Left cardiac atrium (tissue), 4 donors: ENCODE data around the gene KCTD13. TPM values are rescaled to one million over a fixed set of nuclear protein-coding genes. Genes with fewer than 3 reads are reported as not detected.
"Not testable (repeated sequence)": the region's sequence is repeated elsewhere in the genome, so short reads cannot be mapped to it uniquely, and the experiment has no call there.

ENCODE experiments used
- ATAC-seq, 2 donors: fragments of 200-7000 bp; cut with Tn5 transposase; one replicate each; pipeline ENCODE4 v1.9.1; 2020; ENCODE audit warnings: mild to moderate bottlenecking in 2 of 2, moderate library complexity in 2 of 2
- DNase-seq: peaks from one replicate; pipeline ENCODE4 v3.0.0-alpha.2; 2020
- intact Hi-C, 2 donors: fragments of 100-400 bp; cut with DNase I; formaldehyde crosslinking; loops; one replicate each; pipeline versions ENCODE4 v1.14.1 to v1.15.1; 2022 to 2023
- total RNA-seq, 2 donors: library from RNA; stranded (reverse); fragmentation: NEBNext Ultra II Directional; extraction: Animal tissue kit (Norgen Biotek cat#: 25700); gene quantifications; one replicate each; pipeline ENCODE4 v1.2.1, GENCODE V29; 2021
- donor health status: DM: no; HTN: yes; CAD: no.
- donor health status: DM: no; HTN: yes; CAD: no; lungs with severe emphysema.
- donor health status: DM: yes; HTN: yes; CAD: no.
- donor health status: Dilated cardiomyopathy.

Gene KCTD13
- total RNA-seq, 2 donors from 2014 or later: 7.6 to 10.1 TPM

DNA sequence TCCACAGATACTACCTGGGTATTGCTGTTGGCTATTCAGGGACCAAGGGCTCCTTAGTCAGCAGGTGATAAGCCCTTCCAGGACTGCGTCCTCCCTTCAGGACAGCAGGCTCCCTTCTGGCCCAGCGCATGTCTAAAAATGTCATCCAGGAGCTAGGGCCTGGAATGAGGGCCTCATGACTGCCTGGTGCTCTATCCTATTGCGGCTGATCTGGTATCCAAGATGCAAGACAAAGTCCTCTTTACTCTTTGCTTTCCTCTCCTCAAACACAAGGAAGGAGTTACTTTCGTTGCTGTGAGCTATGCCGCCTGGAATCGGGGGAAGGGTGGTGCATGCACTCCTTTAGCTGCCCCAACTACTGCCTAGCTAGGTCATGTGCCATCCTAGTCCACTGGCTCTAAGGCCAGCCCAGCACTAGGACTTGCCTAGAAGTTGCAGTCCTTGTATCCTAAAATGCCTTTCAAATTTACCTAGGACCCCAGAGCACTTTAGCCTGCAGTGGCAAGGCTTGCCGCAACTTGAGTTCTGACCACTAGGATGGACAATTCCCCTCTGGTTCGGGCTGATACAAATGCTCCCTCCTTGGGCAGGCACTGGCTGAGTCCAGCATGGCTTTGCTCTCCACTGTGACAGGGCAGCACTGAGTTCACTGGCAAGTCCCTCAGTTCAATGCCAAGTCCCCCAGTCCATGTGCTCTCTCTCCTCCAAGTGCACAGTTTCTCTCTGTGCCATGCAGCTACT is 25.8 kb upstream of the KCTD13 start:
- ATAC-seq: no peak
- intact Hi-C loops: no loop called here

DNA sequence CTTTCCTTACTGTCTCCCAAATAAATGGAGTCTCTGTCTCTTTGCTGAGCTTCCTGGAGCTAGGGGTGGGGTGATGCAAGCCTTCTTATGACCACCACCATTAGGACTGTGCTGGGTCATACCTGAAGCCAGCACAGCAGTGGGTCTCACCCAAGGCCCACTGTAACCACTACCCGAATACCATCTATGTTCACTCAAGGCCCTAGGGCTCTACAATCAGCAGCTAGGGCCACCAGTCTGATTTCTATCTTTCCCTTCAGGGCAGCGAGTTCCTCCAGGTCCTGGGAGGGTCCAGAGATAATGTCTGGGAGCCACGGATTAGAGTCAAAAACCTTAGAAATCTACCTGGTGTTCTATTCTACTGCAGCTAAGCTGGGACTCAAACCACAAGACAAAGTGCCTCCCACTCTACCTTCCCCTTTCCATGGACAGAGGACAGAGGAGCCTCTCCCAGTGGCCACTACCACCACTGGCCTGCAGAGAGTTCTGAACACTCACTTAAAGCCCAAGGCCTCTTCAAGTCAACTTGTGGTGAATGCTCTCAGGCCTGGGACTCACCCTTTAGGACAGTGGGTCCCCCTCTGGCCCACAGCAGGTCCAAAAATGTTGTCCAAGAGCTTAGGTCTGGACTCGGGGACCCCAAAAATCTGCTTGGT is 24.9 kb upstream of the KCTD13 start:
- DNase-seq (no peak), ATAC-seq (no peak)
- intact Hi-C loops: no loop called here

More for the DNA sequence above, 25.8 kb upstream of the KCTD13 start:
- no peak for DNase-seq

DNA sequence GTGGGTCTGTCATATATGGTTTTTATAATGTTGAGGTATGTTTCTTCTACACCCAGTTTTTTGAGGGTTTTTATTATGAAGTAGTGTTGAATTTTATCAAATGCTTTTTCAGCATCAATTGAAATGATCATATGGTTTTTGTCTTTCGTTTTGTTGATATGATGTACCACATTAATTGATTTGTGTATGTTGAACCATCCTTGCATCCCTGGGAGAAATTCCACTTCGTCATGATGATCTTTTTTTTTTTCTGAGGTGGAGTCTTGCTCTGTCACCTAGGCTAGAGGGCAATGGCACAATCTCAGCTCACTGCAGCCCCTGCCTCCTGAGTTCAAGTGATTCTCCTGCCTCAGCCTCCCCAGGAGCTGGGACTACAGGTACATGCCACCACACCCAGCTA is 21.9 kb upstream of the KCTD13 start:
- intact Hi-C loops: loop anchor here in 1 of 2 donors (10.0 kb wide), 1 partner anchor 63 kb away; no protein-coding TSS in a partner anchor
- DNase-seq: no peak
- ATAC-seq: no peak

DNA sequence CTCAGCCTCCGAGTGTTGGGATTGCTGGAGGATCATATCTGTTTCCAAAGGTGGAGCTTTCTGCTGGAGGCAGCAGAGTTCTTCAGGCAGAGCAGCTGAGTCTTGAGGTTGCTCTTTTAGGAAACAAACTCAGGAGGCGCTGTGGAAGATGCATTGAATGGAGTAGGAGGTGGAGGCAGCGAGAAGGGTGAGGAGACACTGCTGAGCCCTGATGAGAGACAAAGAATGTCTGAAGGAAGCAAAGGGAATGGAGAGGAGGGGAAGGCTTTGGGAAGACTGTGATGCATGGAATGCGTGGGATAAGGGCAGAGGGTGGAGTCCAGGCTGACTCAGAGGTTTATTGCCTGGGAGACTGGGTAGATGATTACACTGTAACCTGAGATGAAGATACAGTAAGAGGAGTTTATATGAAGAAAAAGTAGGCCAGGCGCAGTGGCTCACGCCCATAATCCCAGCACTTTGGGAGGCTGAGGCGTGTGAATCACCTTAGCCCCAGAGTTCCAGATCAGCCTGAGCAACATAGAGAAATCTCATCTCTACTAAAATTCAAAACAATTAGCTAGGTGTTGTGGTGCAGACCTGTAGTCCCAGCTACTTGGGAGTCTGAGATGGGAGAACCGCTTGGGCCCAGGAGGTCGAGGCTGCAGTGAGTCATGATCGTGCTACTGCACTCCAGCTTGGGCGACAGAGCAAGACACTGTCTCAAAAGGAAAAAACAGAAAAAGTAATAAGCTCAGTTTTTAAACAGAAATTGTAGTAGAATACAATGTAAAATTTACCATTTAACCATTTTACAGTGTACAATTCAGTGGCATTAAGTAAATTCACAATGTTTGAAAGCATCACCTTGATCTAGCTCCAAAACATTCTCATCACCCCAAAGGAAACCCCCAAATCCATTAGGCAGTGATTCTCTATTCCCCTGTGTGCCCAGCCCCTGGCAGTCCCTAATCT is 18.1 kb upstream of the KCTD13 start:
- DNase-seq (peak; percentile 45), ATAC-seq (peak; percentile 74 to 100)
- intact Hi-C loops: loop anchor here in 1 of 2 donors (10.0 kb wide), 1 partner anchor 59 kb away; no protein-coding TSS in a partner anchor

DNA sequence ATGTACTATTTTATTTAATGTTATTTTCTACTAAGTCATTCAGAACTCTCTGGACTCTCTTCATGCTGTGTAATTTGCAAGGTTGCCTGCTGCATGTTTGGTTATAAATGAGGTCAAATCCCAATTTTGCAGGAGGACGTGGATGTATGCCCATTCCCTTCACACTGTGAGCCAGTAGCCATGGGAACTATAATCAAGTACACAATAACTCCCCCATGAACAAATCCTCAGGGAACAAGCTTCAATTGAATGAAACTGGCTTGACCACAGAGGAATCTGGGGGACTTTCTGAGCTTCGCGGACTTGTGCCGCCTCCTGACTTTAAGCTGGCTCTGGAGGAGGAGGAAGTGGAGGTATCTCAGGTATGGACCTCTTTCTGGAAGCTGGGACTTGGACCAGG is 14.6 kb upstream of the KCTD13 start:
- ATAC-seq (no peak), DNase-seq (no peak)
- intact Hi-C loops: loop anchor here in 1 of 2 donors (10.0 kb wide), 1 partner anchor 56 kb away; no protein-coding TSS in a partner anchor

DNA sequence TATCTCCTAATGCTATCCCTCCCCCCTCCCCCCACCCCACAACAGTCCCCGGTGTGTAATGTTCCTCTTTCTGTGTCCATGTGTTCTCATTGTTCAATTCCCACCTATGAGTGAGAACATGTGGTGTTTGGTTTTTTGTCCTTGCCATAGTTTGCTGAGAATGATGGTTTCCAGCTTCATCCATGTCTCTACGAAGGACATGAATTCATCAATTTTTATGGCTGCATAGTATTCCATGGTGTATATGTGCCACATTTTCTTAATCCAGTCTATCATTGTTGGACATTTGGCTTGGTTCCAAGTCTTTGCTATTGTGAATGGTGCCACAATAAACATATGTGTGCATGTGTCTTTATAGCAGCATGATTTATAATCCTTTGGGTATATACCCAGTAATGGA is 5.7 kb upstream of the KCTD13 start:
- DNase-seq, ATAC-seq, intact Hi-C loops: not testable (repeated sequence)

DNA sequence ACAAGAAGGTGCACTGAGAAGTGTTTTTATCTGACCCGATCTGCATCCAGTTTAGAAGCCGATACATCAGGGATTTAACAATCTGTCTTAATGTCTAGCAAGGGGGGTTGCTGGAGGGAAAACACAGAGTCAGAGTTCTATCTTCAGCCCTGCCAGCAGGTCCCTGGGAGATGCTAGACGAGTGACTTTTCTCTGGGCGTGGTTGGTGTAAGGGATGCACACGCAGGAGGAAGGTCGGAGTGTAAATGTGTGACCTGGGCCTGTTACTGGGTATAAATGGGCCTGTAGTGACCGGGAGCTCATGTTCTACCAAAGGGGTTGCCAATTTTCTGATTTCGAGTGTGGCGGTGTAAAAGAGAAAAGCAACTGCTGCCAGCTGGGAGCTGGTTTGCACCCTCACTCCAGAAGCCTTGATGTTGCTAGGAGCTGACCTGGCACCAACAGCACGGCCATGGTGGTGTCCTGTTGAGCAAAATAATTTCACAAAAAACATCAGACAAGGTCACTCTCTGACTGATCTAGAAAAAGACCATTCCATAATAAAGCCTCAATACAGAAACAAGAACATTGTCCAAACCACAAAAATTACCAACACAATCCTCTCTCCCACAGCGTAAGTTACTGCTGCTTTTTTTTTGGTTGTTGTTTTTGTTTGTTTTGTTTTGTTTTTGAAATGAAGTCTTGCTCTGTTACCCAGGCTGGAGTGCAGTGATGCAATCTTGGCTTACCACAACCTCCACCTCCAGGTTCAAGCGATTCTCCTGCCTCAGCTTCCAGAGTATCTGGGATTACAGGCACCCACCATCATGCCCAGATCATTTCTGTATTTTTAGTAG is 1.3 kb upstream of the KCTD13 start:
- no peak for ATAC-seq
- no peak for DNase-seq
- intact Hi-C loops: loop anchor here in 1 of 2 donors (10.0 kb wide), 1 partner anchor 68 kb away; the partner anchor contains the start of genes HIRIP3 and INO80E

DNA sequence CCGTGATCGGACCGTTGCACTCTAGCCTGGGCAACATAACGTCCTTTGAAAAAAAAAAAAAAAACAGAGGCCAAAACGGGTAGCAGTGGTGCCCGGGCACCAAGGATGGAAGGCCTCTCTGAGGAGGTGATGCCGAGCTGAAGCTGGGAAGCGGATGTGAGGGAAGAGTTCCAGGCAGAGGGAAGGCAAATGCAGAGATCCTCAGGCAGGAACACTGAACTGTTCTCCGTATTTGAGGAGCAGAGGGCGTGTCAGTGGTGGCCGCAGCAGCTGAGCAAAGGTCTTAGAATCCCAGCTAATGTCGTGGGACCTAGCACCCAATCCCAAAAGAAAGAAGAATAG is 656 bp upstream of the KCTD13 start:
- intact Hi-C loops: loop anchor here in 1 of 2 donors (10.0 kb wide), 1 partner anchor 68 kb away; the partner anchor contains the start of genes HIRIP3 and INO80E
- no peak for DNase-seq
- peak; percentile 32 to 46 for ATAC-seq

DNA sequence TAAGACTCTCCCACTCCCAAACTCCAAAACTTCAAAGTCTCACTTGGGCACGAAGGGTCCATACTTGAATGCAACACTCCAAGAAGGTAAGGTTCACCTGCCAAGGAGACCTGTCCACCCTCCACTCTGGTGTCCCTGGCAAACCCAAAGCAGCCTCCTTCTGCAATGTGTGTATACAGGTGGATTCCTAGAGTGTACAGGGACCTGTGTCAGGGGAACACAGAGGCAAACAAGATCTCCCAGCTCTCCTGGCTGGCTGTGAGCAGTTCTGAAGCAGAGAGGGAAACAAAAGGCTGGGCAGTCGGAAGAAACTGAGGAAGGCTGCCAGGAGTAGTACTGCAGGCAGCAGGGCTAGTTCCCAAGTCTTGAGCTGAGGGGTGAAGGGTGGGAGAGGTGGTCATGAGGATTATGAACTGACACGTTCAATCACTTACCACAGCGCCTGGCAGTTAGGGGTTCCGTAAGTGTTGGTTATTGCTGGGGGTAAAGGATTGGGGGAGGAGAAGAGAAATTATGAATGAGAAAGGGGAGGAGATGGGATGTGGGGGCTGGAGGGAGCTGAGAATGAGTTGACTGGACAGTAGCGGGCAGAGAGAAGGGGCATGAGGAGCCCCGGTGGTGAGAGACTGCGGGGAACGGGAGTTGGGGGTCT is 795 bp downstream of the KCTD13 start:
- intact Hi-C loops: loop anchor here in 1 of 2 donors (10.0 kb wide), 1 partner anchor 70 kb away; the partner anchor contains the start of genes HIRIP3 and INO80E
- DNase-seq (no peak), ATAC-seq (no peak)

DNA sequence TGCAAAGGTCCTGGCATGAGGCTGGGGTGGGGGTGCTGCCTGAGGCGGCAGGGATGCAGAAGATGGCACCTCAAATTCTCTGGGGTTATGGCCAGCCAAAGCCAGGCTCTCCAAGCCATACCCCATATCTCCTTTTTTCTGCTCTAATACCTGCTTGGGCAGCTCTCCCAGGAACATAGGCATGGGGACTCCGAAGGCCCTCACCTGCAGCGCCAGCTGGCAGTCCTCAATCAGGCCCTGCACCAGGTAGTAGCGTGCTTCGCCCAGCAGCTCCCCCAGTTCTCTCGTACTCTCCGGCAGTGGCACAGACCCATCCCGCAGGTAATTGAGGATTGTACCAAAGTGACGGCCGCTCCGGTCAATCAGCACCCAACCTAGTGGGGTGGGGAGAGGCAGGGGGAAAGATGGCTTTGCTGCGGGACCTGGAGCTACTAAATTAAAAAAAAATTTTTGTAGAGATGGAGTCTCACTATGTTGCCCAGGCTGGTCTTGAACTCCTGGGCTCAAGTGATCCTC is 3.0 kb downstream of the KCTD13 start:
- ATAC-seq: no peak
- intact Hi-C loops: loop anchor here in 1 of 2 donors (10.0 kb wide), 1 partner anchor 72 kb away; the partner anchor contains the start of genes HIRIP3 and INO80E
- no peak for DNase-seq

DNA sequence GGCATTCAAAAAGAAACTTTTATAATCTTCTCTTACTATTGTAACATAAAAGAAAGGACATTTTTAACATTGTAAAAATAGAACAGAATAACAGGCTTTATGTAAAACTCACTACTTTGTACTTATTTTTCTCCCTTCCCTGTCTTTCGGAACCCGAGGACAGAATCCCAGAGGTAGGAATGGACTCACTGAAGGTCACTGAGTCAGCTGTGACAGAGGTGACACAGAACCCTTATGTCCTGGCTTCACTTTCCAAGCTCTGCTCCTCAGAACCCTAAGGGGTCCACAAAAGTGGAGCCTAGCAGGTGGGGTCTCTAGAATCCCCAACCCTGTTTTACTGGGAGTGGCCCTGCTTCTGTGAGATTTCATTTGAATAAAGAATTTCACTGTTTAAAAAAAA is 3.7 kb downstream of the KCTD13 start:
- intact Hi-C loops: loop anchor here in 1 of 2 donors (10.0 kb wide), 1 partner anchor 72 kb away; the partner anchor contains the start of genes HIRIP3 and INO80E
- DNase-seq: no peak
- no peak for ATAC-seq

DNA sequence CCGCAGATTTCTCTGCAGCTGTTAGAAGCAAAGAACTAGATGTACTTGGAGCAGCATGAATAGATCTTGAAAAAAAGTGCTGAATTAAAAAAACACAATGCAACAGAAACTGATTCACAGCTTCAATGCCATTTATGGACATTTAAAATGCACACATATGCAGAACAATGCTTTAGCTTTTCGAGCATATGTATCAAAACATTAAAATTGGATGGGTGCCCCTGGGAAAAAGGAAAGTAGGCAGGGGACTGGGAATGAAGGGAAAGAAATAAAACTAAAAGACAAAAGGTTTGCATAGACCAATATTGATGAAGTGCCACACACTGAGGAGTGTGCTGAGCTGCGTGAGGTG is 5.0 kb downstream of the KCTD13 start:
- ATAC-seq (no peak), DNase-seq (no peak)
- intact Hi-C loops: loop anchor here in 1 of 2 donors (10.0 kb wide), 1 partner anchor 74 kb away; the partner anchor contains the start of genes HIRIP3 and INO80E

DNA sequence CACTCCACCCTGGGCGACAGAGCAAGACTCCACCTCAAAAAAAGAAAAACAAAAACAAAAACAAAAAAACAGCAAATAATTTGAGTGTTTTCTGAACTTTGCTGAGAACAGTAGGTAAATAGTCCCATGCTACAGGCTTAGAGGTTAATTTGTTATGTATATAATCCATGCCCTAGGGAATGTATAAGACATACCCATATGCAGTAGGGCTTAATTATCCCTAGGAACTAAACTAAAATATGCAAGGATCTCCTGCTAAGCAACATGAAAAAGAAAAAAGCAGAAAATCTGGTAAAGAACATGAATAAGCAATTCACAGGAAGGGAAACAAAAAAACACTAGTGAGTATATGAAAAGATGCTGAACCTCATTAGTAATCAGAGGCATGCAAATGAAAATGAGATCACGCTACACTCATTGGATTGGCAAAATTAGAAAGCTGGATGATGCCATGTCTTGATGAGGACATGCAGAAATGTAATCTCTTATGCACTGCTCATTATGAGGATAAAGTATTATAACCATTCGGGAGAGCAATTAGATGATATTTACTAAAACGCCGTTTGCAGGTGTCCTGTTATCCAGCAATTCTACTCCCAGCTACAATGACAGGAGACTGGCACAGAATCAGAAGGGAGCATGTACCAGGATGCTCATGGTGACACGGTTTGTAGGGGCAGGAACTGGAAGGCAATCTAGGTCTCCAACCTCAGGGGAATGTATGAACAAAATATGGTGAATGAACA is 5.6 kb downstream of the KCTD13 start:
- intact Hi-C loops: loop anchor here in 1 of 2 donors (10.0 kb wide), 1 partner anchor 74 kb away; the partner anchor contains the start of genes HIRIP3 and INO80E
- ATAC-seq (no peak), DNase-seq (no peak)

DNA sequence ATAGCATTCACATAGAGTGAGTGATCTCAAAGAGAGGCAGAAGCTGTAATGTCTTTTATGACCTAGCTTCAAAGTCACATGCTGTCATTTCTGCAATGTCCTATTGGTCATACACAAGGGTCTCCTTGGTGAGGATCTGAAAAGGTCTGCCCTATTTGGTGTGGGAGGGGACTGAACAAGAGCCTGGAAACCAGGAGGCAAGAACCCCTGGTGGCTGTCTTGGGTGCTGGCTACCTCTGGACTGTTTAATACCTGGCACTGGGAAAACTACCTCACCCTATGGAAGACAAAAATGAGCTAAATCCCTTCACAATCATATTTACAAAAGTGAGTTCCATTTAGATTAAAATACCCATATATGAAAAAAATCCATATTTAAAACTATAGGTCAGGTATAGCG is 9.0 kb downstream of the KCTD13 start:
- intact Hi-C loops: no loop called here
- no peak for ATAC-seq
- no peak for DNase-seq

DNA sequence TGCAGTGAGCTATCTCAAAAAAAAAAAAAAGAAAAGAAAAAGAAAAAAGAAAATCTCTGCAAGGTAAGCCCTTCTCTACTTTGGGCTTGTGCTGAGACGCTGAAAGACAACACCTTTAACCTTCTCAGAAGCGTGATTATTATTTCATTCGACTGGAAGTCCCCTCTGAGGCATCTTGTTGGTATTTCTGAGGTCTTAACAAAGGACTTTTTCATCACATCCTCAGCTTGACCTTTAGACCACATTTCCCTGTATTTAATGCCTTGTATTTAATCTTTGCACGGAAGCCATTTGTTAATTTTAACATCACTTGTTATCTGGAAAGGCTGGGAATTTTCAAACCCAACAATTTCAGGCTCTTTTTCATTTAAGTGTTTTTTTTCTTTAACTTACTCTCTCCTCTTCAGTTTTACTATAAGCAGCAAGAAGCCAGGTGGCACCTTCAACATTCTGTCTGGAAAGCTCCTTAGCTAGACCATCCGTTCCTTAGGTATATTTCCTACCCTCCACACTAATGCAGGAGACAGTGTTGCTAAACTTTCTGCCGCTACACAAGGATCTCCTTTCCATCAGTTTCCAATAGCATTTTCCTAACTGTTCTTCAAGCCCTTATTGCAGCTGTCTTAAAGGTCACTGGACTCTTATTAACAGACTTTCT is 10.3 kb downstream of the KCTD13 start:
- no peak for DNase-seq
- no peak for ATAC-seq
- intact Hi-C loops: no loop called here

DNA sequence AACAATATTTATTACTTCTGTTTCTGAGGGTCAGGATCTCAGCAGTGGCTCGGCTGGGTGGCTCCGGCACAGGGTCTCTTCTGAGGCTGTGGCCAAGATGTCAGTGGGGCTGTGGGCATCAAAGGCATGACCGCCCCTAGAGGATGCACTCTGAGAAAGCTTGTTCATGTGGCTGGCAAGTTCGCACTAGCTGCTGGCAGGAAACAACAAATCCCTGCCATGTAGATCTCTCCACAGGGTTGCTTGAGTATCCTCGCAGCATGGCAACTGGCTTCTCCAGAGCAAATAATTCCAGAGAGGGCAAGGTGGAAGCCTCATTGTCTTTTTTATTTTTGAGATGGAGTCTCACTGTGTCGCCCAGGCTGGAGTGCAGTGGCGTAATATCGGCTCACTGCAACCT is 12.5 kb downstream of the KCTD13 start:
- ATAC-seq (no peak), DNase-seq (no peak)
- intact Hi-C loops: no loop called here
